ENCODE data around the gene TTC33. TPM values are rescaled to one million over a fixed set of nuclear protein-coding genes. Genes with fewer than 3 reads are reported as not detected.

TTC33 gene
- total and polyA plus RNA-seq, 2 of the 4 experiments (the other 2 are of a cell fraction), result 3.1 to 8.1 TPM

DNA sequence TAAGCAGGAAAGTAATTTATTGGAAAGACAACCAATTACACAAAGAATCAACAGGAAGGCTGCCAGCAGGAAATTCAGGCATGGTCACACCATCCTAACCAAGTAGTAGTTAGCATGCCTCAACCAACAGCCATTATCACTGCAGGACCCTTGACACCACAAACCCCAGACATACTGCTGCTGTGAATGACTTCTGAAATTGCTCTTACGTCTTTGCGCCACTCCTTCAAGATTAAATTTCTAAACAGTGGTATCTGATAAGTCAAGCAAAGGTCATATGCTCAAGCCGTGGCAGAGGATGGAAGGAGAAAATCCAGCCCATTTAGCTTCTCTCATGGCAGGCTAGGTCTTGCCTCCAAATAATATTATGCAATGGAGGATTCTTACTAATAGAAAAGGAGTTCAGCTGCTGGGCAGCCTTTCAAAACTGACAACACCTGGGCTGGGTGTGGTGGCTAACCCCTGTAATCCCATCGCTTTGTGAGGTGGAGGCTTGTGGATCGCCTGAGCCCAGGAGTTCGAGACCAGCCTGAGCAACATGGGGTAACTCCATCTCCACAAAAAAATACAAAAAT, 81.0 kb downstream of the TTC33 start:
- Histone ChIP-seq H3K18ac (ENCODE audit: low read depth, low read length) (no peak overlapping the region), H3K79me1 (ENCODE audit: low read depth in 1 of 2, low read length in 2 of 2) (peaks cover 0 to 13% of the 10 kb centered on the region in 2 experiments; a peak in 2 of 4 replicates), H2BK20ac (ENCODE audit: low read depth, low read length) (no peak overlapping the region), H3K4me3 (ENCODE audit: insufficient read depth, low read depth, low read length) (no peak overlapping the region), H3K36me3 (ENCODE audit: control insufficient read depth, insufficient read depth, low read length) (no peaks in the 10 kb centered on the region), H4K91ac (ENCODE audit: insufficient read depth, low read depth, low read length) (no peak overlapping the region), H3K14ac (replicated peaks; ENCODE audit: low read depth, low read length) (no peak overlapping the region), H2BK15ac (ENCODE audit: low read depth, low read length) (no peak overlapping the region), H2BK5ac (ENCODE audit: low read depth, low read length, poor library complexity, severe bottlenecking) (no peak overlapping the region), H3K9ac (ENCODE audit: low read depth, low read length) (no peak overlapping the region), H2AK5ac (ENCODE audit: low read depth, low read length) (no peak overlapping the region), H3K9me3 (ENCODE audit: control insufficient read depth, insufficient read depth, low read length) (no peaks in the 10 kb centered on the region), H4K8ac (ENCODE audit: low read depth in 2 of 2, low read length in 2 of 2) (no peak overlapping the region), H4K20me1 (ENCODE audit: insufficient read depth, low read length) (no peaks in the 10 kb centered on the region), H3K4ac (ENCODE audit: low read depth, low read length) (no peak overlapping the region), H3K27ac (ENCODE audit: insufficient read depth, low read length) (no peak overlapping the region), H2AK9ac (replicated peaks; ENCODE audit: low read depth, low read length, poor library complexity) (no peak overlapping the region), H2AFZ (replicated peaks; ENCODE audit: low read length, poor library complexity) (no peak overlapping the region), H3K23ac (ENCODE audit: low read depth, low read length) (no peak overlapping the region), H4K5ac (ENCODE audit: low read depth, low read length) (no peak overlapping the region), H2BK120ac (ENCODE audit: low read depth, low read length) (no peak overlapping the region), H3K4me1 (ENCODE audit: control insufficient read depth, insufficient read depth, low read length) (peaks cover 6% of the 10 kb centered on the region), H3K56ac (ENCODE audit: extremely low read depth, insufficient read depth, low read length) (no peak overlapping the region), H3K27me3 (ENCODE audit: control insufficient read depth, insufficient read depth, low read length) (no peaks in the 10 kb centered on the region), H3K9me1 (ENCODE audit: insufficient read depth, low read length) (peaks cover 17% of the 10 kb centered on the region), H3K4me2 (ENCODE audit: low read depth, low read length) (no peak overlapping the region)
- dilution Hi-C loops (cut with HindIII; ENCODE audit: low sequenced_read_pairs, unreplicated experiment) (no loop called here), intact Hi-C loops (cut with micrococcal nuclease) (loop anchor here (5.0 kb wide), 4 partner anchors 102 to 272 kb away; no protein-coding TSS in a partner anchor), in situ Hi-C loops (cut with MboI; ENCODE audit: low sequenced_read_pairs) (loop anchor here (10.0 kb wide), 1 partner anchor 450 kb away; no protein-coding TSS in a partner anchor)
- no peak for TF ChIP-seq CEBPB (IDR thresholded peaks at IDR 0.05; ENCODE audit: low read depth, low read length)
- no peak for TF ChIP-seq MAZ (IDR thresholded peaks at IDR 0.05; ENCODE audit: borderline replicate concordance, low read depth, low read length)
- TF ChIP-seq MAFK (IDR thresholded peaks at IDR 0.05; ENCODE audit: low read depth, low read length), result no peak
- no peak for TF ChIP-seq RAD21 (IDR thresholded peaks at IDR 0.05; ENCODE audit: low read length)
- TF ChIP-seq SMC3 (IDR thresholded peaks at IDR 0.05; ENCODE audit: low read depth, low read length), result no peak
- TF ChIP-seq FOS (IDR thresholded peaks at IDR 0.05; ENCODE audit: low read depth, low read length), result no peak
- no peak for TF ChIP-seq CHD1 (IDR thresholded peaks at IDR 0.05; ENCODE audit: low read depth, low read length)
- no peak for TF ChIP-seq MXI1 (IDR thresholded peaks at IDR 0.05; ENCODE audit: borderline replicate concordance, low read depth, low read length)
- no peak for TF ChIP-seq NFE2L2 (IDR thresholded peaks at IDR 0.05; ENCODE audit: low read depth, low read length)
- TF ChIP-seq, protein P1, sequence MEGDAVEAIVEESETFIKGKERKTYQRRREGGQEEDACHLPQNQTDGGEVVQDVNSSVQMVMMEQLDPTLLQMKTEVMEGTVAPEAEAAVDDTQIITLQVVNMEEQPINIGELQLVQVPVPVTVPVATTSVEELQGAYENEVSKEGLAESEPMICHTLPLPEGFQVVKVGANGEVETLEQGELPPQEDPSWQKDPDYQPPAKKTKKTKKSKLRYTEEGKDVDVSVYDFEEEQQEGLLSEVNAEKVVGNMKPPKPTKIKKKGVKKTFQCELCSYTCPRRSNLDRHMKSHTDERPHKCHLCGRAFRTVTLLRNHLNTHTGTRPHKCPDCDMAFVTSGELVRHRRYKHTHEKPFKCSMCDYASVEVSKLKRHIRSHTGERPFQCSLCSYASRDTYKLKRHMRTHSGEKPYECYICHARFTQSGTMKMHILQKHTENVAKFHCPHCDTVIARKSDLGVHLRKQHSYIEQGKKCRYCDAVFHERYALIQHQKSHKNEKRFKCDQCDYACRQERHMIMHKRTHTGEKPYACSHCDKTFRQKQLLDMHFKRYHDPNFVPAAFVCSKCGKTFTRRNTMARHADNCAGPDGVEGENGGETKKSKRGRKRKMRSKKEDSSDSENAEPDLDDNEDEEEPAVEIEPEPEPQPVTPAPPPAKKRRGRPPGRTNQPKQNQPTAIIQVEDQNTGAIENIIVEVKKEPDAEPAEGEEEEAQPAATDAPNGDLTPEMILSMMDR (conservative IDR thresholded peaks at IDR 0.05; ENCODE audit: low read depth, low read length), result no peak
- no peak for TF ChIP-seq BHLHE40 (IDR thresholded peaks at IDR 0.05; ENCODE audit: low read depth, low read length)
- TF ChIP-seq ELK1 (IDR thresholded peaks at IDR 0.05; ENCODE audit: borderline replicate concordance, low read depth, low read length), result no peak
- TF ChIP-seq POLR2A (IDR thresholded peaks at IDR 0.05; ENCODE audit: low read depth, low read length), result no peak
- no peak for TF ChIP-seq USF2 (IDR thresholded peaks at IDR 0.05; ENCODE audit: low read depth, low read length)
- no peak for TF ChIP-seq RCOR1 (IDR thresholded peaks at IDR 0.05; ENCODE audit: insufficient replicate concordance, low read length)
- TF ChIP-seq RFX5 (IDR thresholded peaks at IDR 0.05; ENCODE audit: low read depth, low read length), result no peak
- CTCF ChIA-PET, result no interaction called here
- no CpG with 5 or more reads among the region's 6 CpGs for WGBS, 2 experiments (ENCODE audit: extremely low coverage in 2 of 2, insufficient read length in 1 of 2)
- ATAC-seq (ENCODE audit: low read depth) (no peak), DNase-seq (no peak)
- BruUV-seq (replicated peaks), result no TSS peak
- POLR2A ChIA-PET (ENCODE audit: unreplicated experiment), result no interaction called here

Data from IMR-90 (cell line).